Erythroblast (primary cell): ENCODE data around the gene PTPRN2.

Source experiments
- GATA1 ChIP-seq: IDR thresholded peaks from 2 replicates; pipeline ENCODE4 v1.6.1; 2011; ENCODE audit warnings: low read depth, mild to moderate bottlenecking, control low read depth, low read length, moderate library complexity
- POLR2A ChIP-seq: IDR thresholded peaks from 2 replicates; pipeline ENCODE4 v1.6.1; 2011; ENCODE audit warnings: mild to moderate bottlenecking, low read length

DNA sequence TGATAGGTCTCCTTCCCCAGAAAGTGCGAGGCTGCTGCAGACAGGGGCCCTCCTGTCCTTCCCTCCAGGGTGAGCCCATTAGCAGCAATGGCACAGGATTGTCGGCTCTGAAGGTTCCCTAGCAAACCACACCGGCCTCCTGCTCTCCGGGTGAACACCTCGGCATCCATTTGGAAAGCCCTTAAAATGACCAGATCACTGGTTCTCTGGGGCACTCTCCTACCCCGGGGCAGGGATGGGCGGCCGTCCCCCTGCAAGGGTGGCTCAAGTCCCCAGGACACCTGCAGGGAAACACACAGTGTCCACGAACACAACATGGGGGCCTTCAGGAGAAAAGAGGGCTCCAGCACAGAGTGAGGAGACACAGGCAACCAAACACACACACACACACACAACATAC is 459.1 kb downstream of the PTPRN2 start:
- no peak for TF ChIP-seq POLR2A
- no peak for TF ChIP-seq GATA1
